ENCODE data around the gene RPS14. TPM values are rescaled to one million over a fixed set of nuclear protein-coding genes. Genes with fewer than 3 reads are reported as not detected.

Gene RPS14
- total RNA-seq (2014; rRNA removed; shearing (Covaris generic); ENCODE audit: low replicate concordance) = 3,040 and 3,750 TPM in 2 replicates

DNA sequence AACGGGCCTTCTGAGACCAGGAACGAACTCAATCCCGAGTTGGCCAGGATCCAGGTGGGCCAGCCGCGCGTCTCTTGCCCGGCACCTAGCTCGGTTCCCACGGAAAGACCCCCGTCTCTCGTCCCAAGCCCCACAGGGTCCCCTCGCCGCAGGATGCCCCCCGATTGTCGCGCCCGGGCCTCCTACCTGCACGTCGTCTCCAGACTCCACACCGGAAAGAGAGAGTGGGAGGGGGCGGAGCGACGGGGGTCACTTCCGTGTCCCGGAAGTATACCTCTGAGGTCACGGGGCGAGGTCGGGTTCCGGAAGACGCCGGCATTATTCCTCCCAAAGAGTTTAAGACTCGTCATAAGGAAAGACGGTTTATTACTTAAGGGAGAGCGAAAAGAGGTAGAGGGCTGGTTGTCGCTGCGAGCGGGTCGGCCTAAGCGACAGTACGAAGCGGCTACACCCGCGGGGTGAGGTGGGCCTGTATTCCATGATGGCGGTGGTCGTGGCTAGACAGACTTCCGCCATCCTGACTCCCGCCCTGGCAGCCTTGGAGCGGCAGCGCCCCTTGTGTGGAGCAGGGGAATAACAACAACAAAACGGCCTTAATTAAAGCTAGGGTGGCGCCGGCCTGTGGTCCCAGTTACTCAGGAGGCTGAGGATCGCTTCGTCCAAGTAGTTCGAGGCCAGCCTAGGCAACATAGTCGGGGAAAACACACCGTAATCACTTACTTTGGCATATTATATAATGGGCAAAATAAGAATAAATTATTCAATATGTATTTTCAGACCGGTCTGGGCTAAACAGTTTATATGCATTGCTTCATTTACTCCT, at the start of gene RPS14:
RPS14 (minus strand) TSS at position 223 of the 823 bp plus-strand sequence. CDS start 2,006 bp downstream, outside the sequence.
- peaks cover 26% of the 10 kb centered on the region for H3K79me2 ChIP-seq (ENCODE audit: low read length)
- DNase-seq = peak; percentile 97
- H3K9me3 ChIP-seq (ENCODE audit: low read length) = 0 out of 2 replicates have a peak, but pooled peaks cover 3% of the 10 kb centered on the region
- no peaks in the 10 kb centered on the region for H3K27me3 ChIP-seq (ENCODE audit: low read length)
- H3K9me2 ChIP-seq (replicated peaks; ENCODE audit: insufficient read depth, low read length) = no peaks in the 10 kb centered on the region
- peak within 1 kb of the TSS; percentile 60 for H2AFZ ChIP-seq (ENCODE audit: low read length)
- peaks cover 45% of the 10 kb centered on the region for H3K36me3 ChIP-seq (ENCODE audit: insufficient read depth, low read length)
- H3K4me1 ChIP-seq (ENCODE audit: low read length) = peaks cover 16% of the 10 kb centered on the region
- peak within 1 kb of the TSS; percentile 79 for H3K4me3 ChIP-seq (ENCODE audit: low read length)
- peaks cover 44% of the 10 kb centered on the region for H4K20me1 ChIP-seq (ENCODE audit: insufficient read depth, low read depth, low read length)
- peak within 1 kb of the TSS; percentile 81 for H3K9ac ChIP-seq (ENCODE audit: low read length)
- peak within 1 kb of the TSS; percentile 86 for H3K4me2 ChIP-seq (ENCODE audit: low read depth, low read length, poor library complexity, severe bottlenecking)
- H3K27ac ChIP-seq (ENCODE audit: low read length) = peak within 1 kb of the TSS; percentile 66

DNA sequence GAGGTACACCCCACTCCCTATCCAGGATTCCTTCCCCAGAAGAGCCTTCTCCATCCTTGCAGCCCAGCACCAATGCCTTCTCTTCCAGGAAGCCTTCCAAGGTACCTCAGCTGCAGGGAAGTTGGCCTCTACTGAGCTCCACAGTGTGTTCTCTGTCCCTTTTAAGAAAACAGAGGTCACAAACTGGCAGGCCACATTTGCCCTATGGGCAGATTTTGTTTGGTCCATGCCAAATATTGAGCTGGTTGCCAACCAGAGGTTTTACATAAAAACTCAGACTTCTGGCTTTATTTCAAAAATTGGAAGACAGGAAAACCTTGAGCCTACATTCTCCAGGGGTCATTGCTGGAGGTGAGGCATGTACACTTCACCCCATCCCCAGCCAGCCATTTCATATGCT, 49.4 kb upstream of the RPS14 start:
- DNase-seq = no peak
- Histone ChIP-seq H3K36me3 (ENCODE audit: insufficient read depth, low read length) (no peaks in the 10 kb centered on the region), H3K9me2 (replicated peaks; ENCODE audit: insufficient read depth, low read length) (no peaks in the 10 kb centered on the region), H3K27ac (ENCODE audit: low read length) (no peak overlapping the region), H3K27me3 (ENCODE audit: low read length) (no peaks in the 10 kb centered on the region), H3K4me3 (ENCODE audit: low read length) (no peak overlapping the region), H2AFZ (ENCODE audit: low read length) (no peak overlapping the region), H3K9ac (ENCODE audit: low read length) (no peak overlapping the region), H3K4me2 (ENCODE audit: low read depth, low read length, poor library complexity, severe bottlenecking) (no peak overlapping the region), H3K9me3 (ENCODE audit: low read length) (no peaks in the 10 kb centered on the region), H4K20me1 (ENCODE audit: insufficient read depth, low read depth, low read length) (peaks cover 32% of the 10 kb centered on the region), H3K79me2 (ENCODE audit: low read length) (no peaks in the 10 kb centered on the region), H3K4me1 (ENCODE audit: low read length) (no peaks in the 10 kb centered on the region)

DNA sequence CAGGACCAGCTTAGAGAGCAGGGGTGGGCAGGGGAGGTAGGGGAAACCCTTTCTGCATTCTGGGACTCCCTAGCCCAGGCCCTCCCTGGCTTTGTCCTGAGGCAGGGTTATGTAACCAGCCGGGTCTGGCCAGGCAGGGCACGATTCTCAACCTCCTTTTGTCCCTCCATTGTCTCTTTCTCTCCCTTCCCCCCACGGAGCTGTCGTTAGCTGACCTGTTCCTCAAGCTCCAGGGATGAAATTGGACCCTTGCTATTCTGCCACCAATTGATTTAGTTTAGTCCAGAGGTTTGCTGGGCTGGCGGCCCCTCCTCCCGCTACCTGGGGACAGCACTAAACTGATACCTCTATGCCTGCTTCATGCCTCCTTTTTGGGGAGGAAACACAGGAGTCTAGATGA, 49.0 kb upstream of the RPS14 start:
- Histone ChIP-seq H3K4me2 (ENCODE audit: low read depth, low read length, poor library complexity, severe bottlenecking) (no peak overlapping the region), H3K9ac (ENCODE audit: low read length) (no peak overlapping the region), H3K9me3 (ENCODE audit: low read length) (no peaks in the 10 kb centered on the region)

DNA sequence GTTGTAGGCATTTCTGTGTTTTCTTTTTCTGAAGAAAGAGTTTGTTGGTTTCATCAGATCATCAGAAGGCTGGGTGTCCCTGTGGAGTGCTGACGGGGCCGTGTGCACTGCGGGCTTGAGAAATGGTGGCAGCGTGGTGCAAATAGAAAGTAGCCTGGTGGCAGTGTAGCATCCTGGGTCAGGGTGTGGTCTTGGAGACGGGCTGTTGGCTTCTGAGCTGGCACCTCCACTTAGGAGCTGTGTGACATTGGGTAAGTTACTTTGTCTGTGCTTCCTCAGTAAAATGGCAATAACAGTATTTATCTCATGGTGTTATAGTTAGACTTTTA, 48.4 kb upstream of the RPS14 start:
- no peak for DNase-seq
- H3K4me2 ChIP-seq (ENCODE audit: low read depth, low read length, poor library complexity, severe bottlenecking) = no peak overlapping the region
- H3K4me3 ChIP-seq (ENCODE audit: low read length) = no peak overlapping the region
- peaks cover 27% of the 10 kb centered on the region for H4K20me1 ChIP-seq (ENCODE audit: insufficient read depth, low read depth, low read length)
- no peaks in the 10 kb centered on the region for H3K9me2 ChIP-seq (replicated peaks; ENCODE audit: insufficient read depth, low read length)
- H3K9ac ChIP-seq (ENCODE audit: low read length) = no peak overlapping the region
- no peaks in the 10 kb centered on the region for H3K4me1 ChIP-seq (ENCODE audit: low read length)
- H2AFZ ChIP-seq (ENCODE audit: low read length) = no peak overlapping the region
- H3K27ac ChIP-seq (ENCODE audit: low read length) = no peak overlapping the region
- no peaks in the 10 kb centered on the region for H3K27me3 ChIP-seq (ENCODE audit: low read length)
- H3K79me2 ChIP-seq (ENCODE audit: low read length) = no peaks in the 10 kb centered on the region
- no peaks in the 10 kb centered on the region for H3K36me3 ChIP-seq (ENCODE audit: insufficient read depth, low read length)
- no peaks in the 10 kb centered on the region for H3K9me3 ChIP-seq (ENCODE audit: low read length)

More for the DNA sequence above, 49.0 kb upstream of the RPS14 start:
- no peak overlapping the region for H3K4me3 ChIP-seq (ENCODE audit: low read length)
- H3K27me3 ChIP-seq (ENCODE audit: low read length) = no peaks in the 10 kb centered on the region
- DNase-seq = no peak
- H3K27ac ChIP-seq (ENCODE audit: low read length) = no peak overlapping the region
- peaks cover 28% of the 10 kb centered on the region for H4K20me1 ChIP-seq (ENCODE audit: insufficient read depth, low read depth, low read length)
- H3K36me3 ChIP-seq (ENCODE audit: insufficient read depth, low read length) = no peaks in the 10 kb centered on the region
- no peak overlapping the region for H2AFZ ChIP-seq (ENCODE audit: low read length)
- no peaks in the 10 kb centered on the region for H3K79me2 ChIP-seq (ENCODE audit: low read length)
- no peaks in the 10 kb centered on the region for H3K9me2 ChIP-seq (replicated peaks; ENCODE audit: insufficient read depth, low read length)
- no peaks in the 10 kb centered on the region for H3K4me1 ChIP-seq (ENCODE audit: low read length)

DNA sequence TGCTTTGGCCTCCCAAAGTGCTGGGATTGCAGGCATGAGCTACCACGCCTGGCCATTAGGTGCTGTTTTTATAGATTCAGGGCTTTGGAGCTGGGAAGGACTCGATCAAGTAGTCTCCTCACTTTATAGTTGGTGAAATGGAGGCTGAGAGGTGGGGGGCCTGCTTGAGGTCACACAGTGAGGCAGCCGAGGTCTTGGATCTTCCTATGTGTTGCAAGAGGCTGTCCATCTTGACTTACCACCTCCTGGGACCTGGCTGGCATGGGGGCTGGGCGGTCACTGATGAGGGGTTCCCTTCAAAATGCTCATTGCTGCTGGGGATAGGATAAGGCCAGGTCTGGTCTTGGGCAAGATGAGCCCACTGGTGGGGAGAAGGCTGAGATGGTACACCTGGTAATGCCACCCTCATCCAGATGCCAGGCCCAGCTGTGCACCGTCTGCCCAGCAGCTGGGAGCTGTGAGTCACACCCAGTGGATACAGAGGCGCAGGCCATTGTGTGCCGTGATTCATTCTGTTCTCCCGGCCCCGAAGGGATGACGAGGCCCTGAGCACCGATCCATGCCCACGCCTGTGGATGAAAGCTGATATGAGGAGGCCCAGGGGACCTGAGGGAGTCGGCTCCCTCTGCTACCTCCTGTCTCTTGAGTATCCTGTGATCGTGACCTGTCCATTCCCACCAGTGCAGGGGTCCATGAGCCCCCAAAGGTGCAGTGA, 47.9 kb upstream of the RPS14 start:
- Histone ChIP-seq H3K36me3 (ENCODE audit: insufficient read depth, low read length) (no peaks in the 10 kb centered on the region), H3K9me3 (ENCODE audit: low read length) (no peaks in the 10 kb centered on the region), H3K27ac (ENCODE audit: low read length) (no peak overlapping the region), H3K9me2 (replicated peaks; ENCODE audit: insufficient read depth, low read length) (no peaks in the 10 kb centered on the region), H3K4me1 (ENCODE audit: low read length) (no peaks in the 10 kb centered on the region), H4K20me1 (ENCODE audit: insufficient read depth, low read depth, low read length) (peaks cover 22% of the 10 kb centered on the region), H3K4me2 (ENCODE audit: low read depth, low read length, poor library complexity, severe bottlenecking) (no peak overlapping the region), H2AFZ (ENCODE audit: low read length) (no peak overlapping the region), H3K4me3 (ENCODE audit: low read length) (no peak overlapping the region), H3K27me3 (ENCODE audit: low read length) (no peaks in the 10 kb centered on the region), H3K79me2 (ENCODE audit: low read length) (no peaks in the 10 kb centered on the region), H3K9ac (ENCODE audit: low read length) (no peak overlapping the region)
- no peak for DNase-seq

DNA sequence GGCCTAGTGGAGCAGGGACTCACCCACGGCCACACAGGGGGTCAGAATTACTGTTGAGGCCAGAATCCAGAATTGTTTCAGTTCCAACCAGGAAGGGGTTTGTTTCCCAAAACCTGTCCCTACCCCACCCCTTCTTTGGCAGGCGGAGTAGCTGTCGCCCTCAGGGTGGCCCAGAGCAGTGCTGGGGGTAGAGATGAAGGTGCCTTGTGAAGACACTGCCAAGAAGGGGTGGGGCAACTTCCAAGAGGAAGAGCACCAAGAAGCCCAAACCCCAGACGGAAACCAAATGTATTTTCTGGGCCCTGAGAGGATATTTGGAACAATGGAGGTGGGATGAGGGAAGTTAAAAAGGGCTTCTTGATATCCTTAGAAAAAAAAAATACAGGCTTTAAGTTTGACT, 47.0 kb upstream of the RPS14 start:
- Histone ChIP-seq H3K4me2 (ENCODE audit: low read depth, low read length, poor library complexity, severe bottlenecking) (no peak overlapping the region), H3K9me3 (ENCODE audit: low read length) (no peaks in the 10 kb centered on the region), H3K4me1 (ENCODE audit: low read length) (peaks cover 7% of the 10 kb centered on the region), H3K79me2 (ENCODE audit: low read length) (no peaks in the 10 kb centered on the region), H3K36me3 (ENCODE audit: insufficient read depth, low read length) (no peaks in the 10 kb centered on the region), H3K27ac (ENCODE audit: low read length) (no peak overlapping the region), H3K27me3 (ENCODE audit: low read length) (no peaks in the 10 kb centered on the region), H3K9ac (ENCODE audit: low read length) (no peak overlapping the region), H4K20me1 (ENCODE audit: insufficient read depth, low read depth, low read length) (peaks cover 13% of the 10 kb centered on the region), H3K4me3 (ENCODE audit: low read length) (no peak overlapping the region), H2AFZ (ENCODE audit: low read length) (no peak overlapping the region), H3K9me2 (replicated peaks; ENCODE audit: insufficient read depth, low read length) (no peaks in the 10 kb centered on the region)
- no peak for DNase-seq

DNA sequence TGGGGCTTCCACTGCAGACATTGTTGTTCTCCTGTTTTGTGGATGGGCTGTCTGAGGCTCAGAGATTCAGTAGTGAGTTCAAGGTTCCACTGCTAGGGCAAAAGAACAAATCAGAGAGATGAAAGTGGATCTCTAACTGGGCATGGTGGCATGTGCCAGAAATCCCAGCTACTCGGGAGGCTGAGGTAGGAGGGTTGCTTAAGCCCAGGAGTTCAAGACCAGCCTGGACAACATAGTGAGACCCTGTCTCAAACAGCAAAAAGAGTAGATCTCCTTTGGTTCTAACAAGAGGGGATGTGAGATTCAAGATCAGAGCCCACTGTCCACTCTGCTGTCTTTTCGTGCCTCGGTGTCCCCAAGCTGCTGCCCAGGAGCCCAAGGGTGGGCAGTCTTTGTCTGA, 46.6 kb upstream of the RPS14 start:
- Histone ChIP-seq H3K36me3 (ENCODE audit: insufficient read depth, low read length) (no peaks in the 10 kb centered on the region), H4K20me1 (ENCODE audit: insufficient read depth, low read depth, low read length) (peaks cover 9% of the 10 kb centered on the region), H3K27ac (ENCODE audit: low read length) (no peak overlapping the region), H3K79me2 (ENCODE audit: low read length) (no peaks in the 10 kb centered on the region), H3K9me2 (replicated peaks; ENCODE audit: insufficient read depth, low read length) (no peaks in the 10 kb centered on the region), H3K9me3 (ENCODE audit: low read length) (no peaks in the 10 kb centered on the region), H3K4me2 (ENCODE audit: low read depth, low read length, poor library complexity, severe bottlenecking) (no peak overlapping the region), H2AFZ (ENCODE audit: low read length) (no peak overlapping the region), H3K4me1 (ENCODE audit: low read length) (peaks cover 11% of the 10 kb centered on the region), H3K9ac (ENCODE audit: low read length) (no peak overlapping the region), H3K27me3 (ENCODE audit: low read length) (no peaks in the 10 kb centered on the region), H3K4me3 (ENCODE audit: low read length) (no peak overlapping the region)
- no peak for DNase-seq

DNA sequence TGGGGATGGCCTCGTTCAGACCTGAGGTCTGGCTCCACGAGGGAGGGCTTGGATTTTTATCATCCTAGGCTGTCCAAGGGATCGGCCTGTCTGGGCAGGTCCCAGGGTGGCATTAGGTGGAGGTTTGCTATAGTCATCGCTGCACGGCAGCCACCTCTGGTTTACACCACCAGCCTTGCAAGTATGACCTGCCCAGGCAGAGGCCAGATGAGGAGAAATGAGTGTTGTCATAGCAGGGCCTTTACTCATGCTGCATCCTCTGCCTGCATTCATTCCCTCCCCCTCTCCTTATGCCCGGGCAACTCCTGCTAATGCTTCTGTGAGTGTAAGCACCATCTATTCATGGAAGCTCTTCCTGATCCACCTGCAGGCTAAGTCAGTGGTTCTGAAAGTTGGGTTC, 43.1 kb upstream of the RPS14 start:
- Histone ChIP-seq H3K9me2 (replicated peaks; ENCODE audit: insufficient read depth, low read length) (no peaks in the 10 kb centered on the region), H3K36me3 (ENCODE audit: insufficient read depth, low read length) (no peaks in the 10 kb centered on the region), H3K27me3 (ENCODE audit: low read length) (no peaks in the 10 kb centered on the region), H3K4me3 (ENCODE audit: low read length) (no peak overlapping the region), H2AFZ (ENCODE audit: low read length) (no peak overlapping the region), H3K9me3 (ENCODE audit: low read length) (no peaks in the 10 kb centered on the region), H3K9ac (ENCODE audit: low read length) (no peak overlapping the region), H4K20me1 (ENCODE audit: insufficient read depth, low read depth, low read length) (0 out of 2 replicates have a peak, but pooled peaks cover 3% of the 10 kb centered on the region), H3K4me2 (ENCODE audit: low read depth, low read length, poor library complexity, severe bottlenecking) (no peak overlapping the region), H3K79me2 (ENCODE audit: low read length) (no peaks in the 10 kb centered on the region), H3K27ac (ENCODE audit: low read length) (no peak overlapping the region), H3K4me1 (ENCODE audit: low read length) (peaks cover 46% of the 10 kb centered on the region)
- DNase-seq = no peak

All from Karpas-422 (cell line).